ENCODE data around the gene HLA-DOA. TPM values are rescaled to one million over a fixed set of nuclear protein-coding genes. Genes with fewer than 3 reads are reported as not detected.
A peak's percentile ranks its signal among the peaks of the same experiment; 100 is the strongest.

Gene HLA-DOA
- total RNA-seq, 1 experiment from 2014 or later: 1.7 TPM

- DNase-seq (ENCODE audit: low spot score): peak; percentile 77
- in situ Hi-C loops (cut with HindIII; ENCODE audit: low sequenced_read_pairs): no loop called here
These were observed 40.3 kb downstream of the HLA-DOA start for GRCh38 chr6:32968867-32969684.

GRCh38 chr6:32968093-32968866 lies 41.1 kb downstream of the HLA-DOA start, which contains the start of gene BRD2:
TSS of gene BRD2 (plus strand) at chr6:32968594. CDS start at chr6:32972899, 4,305 bp downstream.
- in situ Hi-C loops (cut with HindIII; ENCODE audit: low sequenced_read_pairs): no loop called here

GRCh38 chr6:32967151-32968091 lies 42.0 kb downstream of the HLA-DOA start:
- in situ Hi-C loops (cut with HindIII; ENCODE audit: low sequenced_read_pairs): no loop called here
- peak; percentile 93 for DNase-seq (ENCODE audit: low spot score)

More at GRCh38 chr6:32968093-32968866, 41.1 kb downstream of the HLA-DOA start, which contains the start of gene BRD2:
- peak; percentile 97 for DNase-seq (ENCODE audit: low spot score)

- in situ Hi-C loops (cut with HindIII; ENCODE audit: low sequenced_read_pairs): no loop called here
- no peak for DNase-seq (ENCODE audit: low spot score)
These were observed 44.6 kb downstream of the HLA-DOA start for GRCh38 chr6:32964776-32965175.

- in situ Hi-C loops (cut with HindIII; ENCODE audit: low sequenced_read_pairs): no loop called here
- no peak for DNase-seq (ENCODE audit: low spot score)
These were observed 45.5 kb downstream of the HLA-DOA start for GRCh38 chr6:32963866-32964265.

- no peak for DNase-seq (ENCODE audit: low spot score)
- in situ Hi-C loops (cut with HindIII; ENCODE audit: low sequenced_read_pairs): no loop called here
These were observed 47.1 kb downstream of the HLA-DOA start for GRCh38 chr6:32962213-32962826.

GRCh38 chr6:32960563-32960962 lies 48.8 kb downstream of the HLA-DOA start:
- DNase-seq (ENCODE audit: low spot score): no peak
- in situ Hi-C loops (cut with HindIII; ENCODE audit: low sequenced_read_pairs): no loop called here

- in situ Hi-C loops (cut with HindIII; ENCODE audit: low sequenced_read_pairs): no loop called here
- DNase-seq (ENCODE audit: low spot score): no peak
These were observed 53.2 kb downstream of the HLA-DOA start for GRCh38 chr6:32956176-32956575.

GRCh38 chr6:32954986-32955802 lies 54.2 kb downstream of the HLA-DOA start:
- no peak for DNase-seq (ENCODE audit: low spot score)
- in situ Hi-C loops (cut with HindIII; ENCODE audit: low sequenced_read_pairs): no loop called here

- in situ Hi-C loops (cut with HindIII; ENCODE audit: low sequenced_read_pairs): no loop called here
- DNase-seq (ENCODE audit: low spot score): no peak
These were observed 55.1 kb downstream of the HLA-DOA start for GRCh38 chr6:32954267-32954666.

Other genes with a start within 250 kb of the HLA-DOA start
- gene HLA-DQB2, start 246.1 kb downstream of the HLA-DOA start, total RNA-seq (2014; rRNA removed; shearing (Covaris generic)): not detected in 2 replicates
- gene HLA-DOB, start 192.6 kb downstream of the HLA-DOA start, total RNA-seq (2014; rRNA removed; shearing (Covaris generic)): not detected in 2 replicates
- gene TAP2, start 170.9 kb downstream of the HLA-DOA start, total RNA-seq (2014; rRNA removed; shearing (Covaris generic)): 8.9 and 14.5 TPM in 2 replicates
- not detected in 2 replicates for gene PSMB8, start 165.5 kb downstream of the HLA-DOA start, total RNA-seq (2014; rRNA removed; shearing (Covaris generic))
- gene TAP1, start 155.9 kb downstream of the HLA-DOA start, total RNA-seq (2014; rRNA removed; shearing (Covaris generic)): 33.4 and 41.3 TPM in 2 replicates
- gene PSMB9, start 155.4 kb downstream of the HLA-DOA start, total RNA-seq (2014; rRNA removed; shearing (Covaris generic)): 20.2 and 26.0 TPM in 2 replicates
- 3.2 and 8.0 TPM in 2 replicates for gene HLA-DMB, start 68.6 kb downstream of the HLA-DOA start, total RNA-seq (2014; rRNA removed; shearing (Covaris generic))
- 11.4 and 15.8 TPM in 2 replicates for gene HLA-DMA, start 56.5 kb downstream of the HLA-DOA start, total RNA-seq (2014; rRNA removed; shearing (Covaris generic))
- gene BRD2, start 41.0 kb downstream of the HLA-DOA start, total RNA-seq (2014; rRNA removed; shearing (Covaris generic)): 96.4 and 172 TPM in 2 replicates
- gene HLA-DPA1, start 64.1 kb upstream of the HLA-DOA start, total RNA-seq (2014; rRNA removed; shearing (Covaris generic)): not detected in 2 replicates
- not detected in 2 replicates for gene HLA-DPB1, start 66.4 kb upstream of the HLA-DOA start, total RNA-seq (2014; rRNA removed; shearing (Covaris generic))
- gene COL11A2, start 182.9 kb upstream of the HLA-DOA start, total RNA-seq (2014; rRNA removed; shearing (Covaris generic)): 7.0 and 10.4 TPM in 2 replicates
- gene RXRB, start 191.1 kb upstream of the HLA-DOA start, total RNA-seq (2014; rRNA removed; shearing (Covaris generic)): 11.5 and 18.8 TPM in 2 replicates
- gene SLC39A7, start 191.3 kb upstream of the HLA-DOA start, total RNA-seq (2014; rRNA removed; shearing (Covaris generic)): 102 and 108 TPM in 2 replicates
- gene HSD17B8, start 195.1 kb upstream of the HLA-DOA start, total RNA-seq (2014; rRNA removed; shearing (Covaris generic)): 13.3 and 18.2 TPM in 2 replicates
- 51.2 and 53.3 TPM in 2 replicates for gene RING1, start 198.9 kb upstream of the HLA-DOA start, total RNA-seq (2014; rRNA removed; shearing (Covaris generic))